Jurkat, Clone E6-1 (cell line): Measurements from ENCODE around the gene KCNJ14.

Experiments
- DNase-seq: peaks from one replicate; pipeline ENCODE4 v3.0.0-alpha.2; 2011; ENCODE audit warnings: low read depth, low spot score
- H3K4me3 ChIP-seq: 2 replicates; pipeline ENCODE4 v1.5.1; 2011; ENCODE audit warnings: mild to moderate bottlenecking, low read length, control low read depth, moderate library complexity

The KCNJ14 gene

DNA sequence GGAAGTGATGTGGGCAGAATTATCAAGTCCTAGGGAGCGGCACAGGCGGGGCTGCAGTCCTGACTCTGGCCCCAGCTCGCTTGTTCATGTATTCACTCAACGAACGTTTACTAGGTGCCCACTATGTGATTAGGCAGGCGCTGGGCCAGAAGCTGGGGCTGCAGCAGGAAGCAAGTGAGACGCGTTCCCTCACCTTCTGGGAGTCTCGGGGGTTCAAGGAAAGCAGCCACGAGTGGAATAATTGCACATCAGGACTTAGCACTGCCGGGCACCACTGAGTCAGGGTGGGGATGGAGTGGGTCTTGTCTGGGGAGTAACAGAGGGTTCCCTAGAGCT is 58.7 kb downstream of the KCNJ14 start:
- peak overlapping the region; percentile 75 for H3K4me3 ChIP-seq

DNA sequence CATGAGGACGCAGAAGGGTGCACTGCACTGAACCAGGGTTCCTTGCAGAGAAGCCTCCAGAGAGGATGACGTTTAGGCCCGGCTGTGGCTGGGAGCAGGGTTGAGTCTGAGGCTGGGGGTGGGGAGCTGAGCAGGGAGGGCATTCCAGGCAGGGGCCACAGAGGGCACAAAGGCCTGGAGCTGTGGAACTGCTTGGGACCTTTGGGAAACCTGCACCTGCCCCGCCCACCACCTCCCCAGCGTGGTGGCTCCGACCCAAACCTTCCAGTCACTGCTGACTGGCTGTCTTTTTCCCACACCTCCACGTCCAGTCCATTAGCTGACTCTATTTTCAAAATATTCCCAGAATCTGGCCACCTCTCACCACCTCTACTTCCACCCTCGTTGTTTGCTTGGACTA is 61.2 kb downstream of the KCNJ14 start:
- no peak for DNase-seq
- no peak overlapping the region for H3K4me3 ChIP-seq

More for the DNA sequence above, 58.7 kb downstream of the KCNJ14 start:
- DNase-seq = no peak
